PC-3 (cell line): ENCODE measurements around the gene CHD6.

Source experiments
- EZH2 ChIP-seq: fragments of 300-600 bp; sonication (generic); IDR thresholded peaks from one replicate; pipeline ENCODE4 v1.6.1; 2017; ENCODE audit warnings: antibody characterized with exemption, mild to moderate bottlenecking, low read length; ENCODE audit not compliant: unreplicated experiment
- EZH2phosphoT487 ChIP-seq: fragments of 300-600 bp; sonication (generic); IDR thresholded peaks from 2 replicates; pipeline ENCODE4 v1.6.1; 2018; ENCODE audit warnings: mild to moderate bottlenecking, antibody characterized with exemption, low read length, borderline replicate concordance
- TF ChIP-seq, protein P1 (sequence below): fragments of 300-600 bp; sonication (generic); conservative IDR thresholded peaks from 2 replicates; pipeline ENCODE4 v1.5.1; 2017; ENCODE audit warnings: antibody characterized with exemption, low read depth, mild to moderate bottlenecking, low read length

DNA sequence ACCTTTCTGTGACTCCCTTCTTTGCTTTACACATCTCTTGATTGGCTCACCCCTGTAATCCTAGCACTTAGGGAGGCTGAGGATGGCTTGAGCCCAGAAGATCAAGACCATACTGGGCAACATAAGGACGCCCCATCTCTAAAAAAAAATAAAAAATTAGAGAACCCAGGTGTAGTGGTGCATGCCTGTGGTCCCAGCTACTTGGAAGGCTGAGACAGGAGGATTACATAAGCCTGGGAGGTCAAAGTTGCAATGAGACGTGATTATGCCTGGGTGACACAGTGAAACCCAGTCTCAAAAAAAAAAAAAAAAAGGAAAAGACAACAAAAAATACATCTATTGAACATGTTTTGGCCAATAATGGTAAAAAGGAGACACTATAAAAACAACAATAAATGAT lies 37.8 kb downstream of the CHD6 start:
- TF ChIP-seq, protein P1, sequence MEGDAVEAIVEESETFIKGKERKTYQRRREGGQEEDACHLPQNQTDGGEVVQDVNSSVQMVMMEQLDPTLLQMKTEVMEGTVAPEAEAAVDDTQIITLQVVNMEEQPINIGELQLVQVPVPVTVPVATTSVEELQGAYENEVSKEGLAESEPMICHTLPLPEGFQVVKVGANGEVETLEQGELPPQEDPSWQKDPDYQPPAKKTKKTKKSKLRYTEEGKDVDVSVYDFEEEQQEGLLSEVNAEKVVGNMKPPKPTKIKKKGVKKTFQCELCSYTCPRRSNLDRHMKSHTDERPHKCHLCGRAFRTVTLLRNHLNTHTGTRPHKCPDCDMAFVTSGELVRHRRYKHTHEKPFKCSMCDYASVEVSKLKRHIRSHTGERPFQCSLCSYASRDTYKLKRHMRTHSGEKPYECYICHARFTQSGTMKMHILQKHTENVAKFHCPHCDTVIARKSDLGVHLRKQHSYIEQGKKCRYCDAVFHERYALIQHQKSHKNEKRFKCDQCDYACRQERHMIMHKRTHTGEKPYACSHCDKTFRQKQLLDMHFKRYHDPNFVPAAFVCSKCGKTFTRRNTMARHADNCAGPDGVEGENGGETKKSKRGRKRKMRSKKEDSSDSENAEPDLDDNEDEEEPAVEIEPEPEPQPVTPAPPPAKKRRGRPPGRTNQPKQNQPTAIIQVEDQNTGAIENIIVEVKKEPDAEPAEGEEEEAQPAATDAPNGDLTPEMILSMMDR, result no peak
- TF ChIP-seq EZH2phosphoT487, result no peak
- TF ChIP-seq EZH2, result no peak
